ENCODE measurements around the gene ZNF91.
"Not testable (repeated sequence)": the region's sequence is repeated elsewhere in the genome, so short reads cannot be mapped to it uniquely, and the experiment has no call there.

The ZNF91 gene

DNA sequence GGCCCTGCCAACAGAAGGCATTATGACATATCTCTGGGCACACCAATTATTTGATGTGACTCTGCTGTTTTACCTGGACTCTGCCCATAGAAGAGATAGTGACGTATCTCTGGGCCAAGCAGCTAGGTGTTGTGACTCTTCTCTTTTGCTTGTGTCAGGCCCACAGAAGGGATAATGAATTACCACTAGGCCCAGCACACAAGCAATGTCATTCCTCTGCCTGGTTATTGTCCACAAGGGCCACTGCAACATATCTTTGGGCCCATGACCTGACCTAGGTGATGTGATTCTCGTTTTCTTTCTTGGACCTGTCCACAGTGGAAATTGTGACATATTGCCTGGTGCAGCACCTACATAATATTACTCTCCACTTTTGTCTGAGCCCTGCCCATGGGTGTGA lies 80.0 kb downstream of the ZNF91 start:
- DNase-seq: no peak

GRCh38 chr19:23314505-23315251 lies 80.6 kb downstream of the ZNF91 start:
- no peak for DNase-seq

GRCh38 chr19:23313196-23313595 lies 82.1 kb downstream of the ZNF91 start:
- DNase-seq: no peak

- no peak for DNase-seq
Observed at GRCh38 chr19:23312515-23312914, 82.8 kb downstream of the ZNF91 start.

- no peak for DNase-seq
Observed at GRCh38 chr19:23311551-23311950, 83.7 kb downstream of the ZNF91 start.

DNA sequence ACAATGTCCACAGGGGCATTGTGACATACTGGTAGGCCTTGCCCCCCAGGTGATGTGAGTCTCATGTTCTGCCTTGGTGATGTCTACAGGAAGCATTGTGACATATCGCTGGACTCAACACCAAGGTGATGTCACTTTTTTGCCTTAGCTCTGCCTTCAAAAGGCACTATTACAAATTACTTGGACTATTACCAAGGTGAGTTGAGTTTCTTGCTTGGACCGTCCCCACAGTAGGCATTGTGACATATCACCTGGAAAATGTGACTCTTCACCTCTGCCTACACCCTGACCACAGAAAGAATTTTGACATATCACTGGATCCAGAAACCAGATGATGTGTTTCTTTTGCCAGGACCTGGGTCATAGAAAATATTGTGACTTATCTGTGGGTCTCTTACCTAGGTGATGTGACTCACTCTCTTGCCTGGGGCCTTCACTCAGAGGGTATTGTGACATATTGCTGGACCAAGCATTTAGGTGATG lies 84.5 kb downstream of the ZNF91 start:
- no peak for DNase-seq

DNA sequence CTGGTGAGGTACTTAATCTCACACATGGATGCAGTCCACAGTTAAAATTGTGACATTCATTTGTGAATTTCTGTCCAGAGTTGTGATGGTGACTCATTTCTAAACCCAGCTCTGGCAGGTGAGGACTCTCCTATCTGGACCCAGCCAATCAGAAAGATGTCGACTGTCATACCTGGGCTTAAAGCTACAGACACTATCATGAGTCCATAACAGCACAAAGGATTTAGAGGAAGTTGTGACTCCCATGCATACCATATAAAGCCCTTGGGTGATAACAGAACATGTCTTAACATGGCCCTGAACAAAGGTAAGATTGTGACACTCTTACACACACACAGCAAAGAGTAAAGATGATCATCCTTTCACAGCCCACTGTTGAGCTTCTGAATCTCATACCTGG lies 85.3 kb downstream of the ZNF91 start:
- DNase-seq: no peak

GRCh38 chr19:23305555-23305954 lies 89.7 kb downstream of the ZNF91 start:
- DNase-seq: no peak

DNA sequence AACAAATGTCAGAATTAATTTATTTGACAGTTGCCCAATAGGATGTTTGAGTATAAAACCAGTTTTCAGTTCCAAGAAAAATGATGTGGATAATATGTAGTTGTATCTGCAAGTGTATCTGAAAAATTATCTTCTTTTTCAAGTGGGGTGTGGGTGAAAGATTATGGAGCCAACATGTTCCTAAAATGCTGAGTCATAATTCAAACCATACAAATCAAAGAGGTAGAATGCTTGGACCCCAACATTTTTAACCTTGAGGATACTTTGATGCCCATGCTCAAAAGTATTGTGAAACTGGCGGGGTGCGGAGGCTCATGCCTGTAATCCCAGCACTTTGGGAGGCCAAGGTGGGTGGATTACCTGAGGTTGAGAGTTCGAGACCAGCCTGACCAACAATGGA lies 91.0 kb downstream of the ZNF91 start:
- DNase-seq: no peak

DNA sequence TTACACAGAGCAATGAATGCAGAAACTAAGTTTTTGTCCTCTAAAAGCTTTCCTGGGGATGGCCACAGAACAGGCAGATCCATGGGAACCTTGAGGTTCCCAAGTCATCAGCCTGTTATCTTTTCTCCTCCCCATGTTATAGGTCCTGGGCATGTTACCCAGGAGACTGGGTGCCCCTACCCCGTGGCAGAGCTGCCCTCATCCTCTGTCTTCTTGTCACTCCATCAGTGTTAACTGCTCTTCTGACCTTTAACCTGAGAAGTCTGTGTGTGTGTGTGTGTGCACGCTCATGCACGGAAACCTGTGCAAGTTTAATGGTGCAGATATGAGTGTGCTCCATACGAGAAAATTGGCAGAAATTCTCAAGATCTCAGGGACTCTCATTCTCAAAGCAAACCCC lies 101.1 kb downstream of the ZNF91 start:
- DNase-seq: no peak

- DNase-seq: not testable (repeated sequence)
Observed at GRCh38 chr19:23289966-23290365, 105.3 kb downstream of the ZNF91 start.

Data from activated gamma-delta T cell treated with Interleukin-2 at 50 U/mL for 16 hours (primary cell).